ENCODE results near the gene NINL. TPM values are rescaled to one million over a fixed set of nuclear protein-coding genes. Genes with fewer than 3 reads are reported as not detected.

NINL gene
- total RNA-seq, 1 experiment from 2014 or later: 13.6 TPM

- BruUV-seq (replicated peaks): no TSS peak
- Mint-ChIP-seq H3K4me1 (ENCODE audit: low read depth, unreplicated experiment) (peaks cover 48% of the 10 kb centered on the region), H3K27me3 (ENCODE audit: insufficient read depth, unreplicated experiment) (no peaks in the 10 kb centered on the region), H3K9me3 (ENCODE audit: unreplicated experiment) (no peaks in the 10 kb centered on the region), H3K4me3 (ENCODE audit: unreplicated experiment) (no peak overlapping the region), H3K27ac (ENCODE audit: unreplicated experiment) (peak overlapping the region; percentile 68), H3K36me3 (ENCODE audit: insufficient read depth, unreplicated experiment) (peaks cover 14% of the 10 kb centered on the region)
- no peak for TF ChIP-seq CTCF (IDR thresholded peaks at IDR 0.05; ENCODE audit: insufficient read depth in 1 of 2, low read depth in 1 of 2, low read length in 1 of 2, severe bottlenecking in 1 of 2, unreplicated experiment in 1 of 2)
- intact Hi-C loops (cut with micrococcal nuclease; ENCODE audit: unreplicated experiment): loop anchor here (1.0 to 5.0 kb wide), 2 partner anchors 9 to 69 kb away; no protein-coding TSS in a partner anchor
- H3K4me1 ChIP-seq: peaks cover 52% of the 10 kb centered on the region
- no peaks in the 10 kb centered on the region for H3K27me3 ChIP-seq (replicated peaks; ENCODE audit: control insufficient read depth, insufficient read depth, low read length)
- ChIA-PET POLR2A (no interaction called here), CTCF (no interaction called here)
- DNase-seq: no peak
- H3K4me3 ChIP-seq (ENCODE audit: low read depth, low read length): no peak overlapping the region
- H3K9me3 ChIP-seq: no peaks in the 10 kb centered on the region
- no peaks in the 10 kb centered on the region for H3K36me3 ChIP-seq (ENCODE audit: control insufficient read depth, insufficient read depth, low read length)
These were observed 43.7 kb downstream of the NINL start for GRCh38 chr20:25541676-25542075.

- intact Hi-C loops (cut with micrococcal nuclease; ENCODE audit: unreplicated experiment): loop anchor here (5.0 kb wide), 1 partner anchor 68 kb away; no protein-coding TSS in a partner anchor
- peaks cover 34% of the 10 kb centered on the region for H3K4me1 Mint-ChIP-seq (ENCODE audit: low read depth, unreplicated experiment)
- no peaks in the 10 kb centered on the region for H3K9me3 Mint-ChIP-seq (ENCODE audit: unreplicated experiment)
- no peaks in the 10 kb centered on the region for H3K9me3 ChIP-seq
- POLR2A ChIA-PET: no interaction called here
- H3K27ac Mint-ChIP-seq (ENCODE audit: unreplicated experiment): no peak overlapping the region
- CTCF ChIA-PET: interaction anchor here (0.9 to 1.1 kb wide), 2 partner anchors 35 to 54 kb away, joined by 3 read pairs; no protein-coding TSS in a partner anchor
- H3K36me3 Mint-ChIP-seq (ENCODE audit: insufficient read depth, unreplicated experiment): peaks cover 16% of the 10 kb centered on the region
- H3K27me3 Mint-ChIP-seq (ENCODE audit: insufficient read depth, unreplicated experiment): no peaks in the 10 kb centered on the region
- H3K4me3 Mint-ChIP-seq (ENCODE audit: unreplicated experiment): no peak overlapping the region
- H3K4me1 ChIP-seq: peaks cover 37% of the 10 kb centered on the region
- H3K27me3 ChIP-seq (replicated peaks; ENCODE audit: control insufficient read depth, insufficient read depth, low read length): no peaks in the 10 kb centered on the region
- H3K36me3 ChIP-seq (ENCODE audit: control insufficient read depth, insufficient read depth, low read length): no peaks in the 10 kb centered on the region
- peak in 1 of 2 experiments; percentile 16 for TF ChIP-seq CTCF (IDR thresholded peaks at IDR 0.05; ENCODE audit: insufficient read depth in 1 of 2, low read depth in 1 of 2, low read length in 1 of 2, severe bottlenecking in 1 of 2, unreplicated experiment in 1 of 2)
- no peak for DNase-seq
- no TSS peak for BruUV-seq (replicated peaks)
- H3K4me3 ChIP-seq (ENCODE audit: low read depth, low read length): no peak overlapping the region
These were observed 45.3 kb downstream of the NINL start for GRCh38 chr20:25539742-25540672.

GRCh38 chr20:25538838-25539665 lies 46.3 kb downstream of the NINL start:
- DNase-seq: no peak
- BruUV-seq (replicated peaks): no TSS peak
- POLR2A ChIA-PET: no interaction called here
- Mint-ChIP-seq H3K4me3 (ENCODE audit: unreplicated experiment) (no peak overlapping the region), H3K27me3 (ENCODE audit: insufficient read depth, unreplicated experiment) (no peaks in the 10 kb centered on the region), H3K27ac (ENCODE audit: unreplicated experiment) (peak overlapping the region; percentile 71), H3K4me1 (ENCODE audit: low read depth, unreplicated experiment) (peaks cover 25% of the 10 kb centered on the region), H3K9me3 (ENCODE audit: unreplicated experiment) (no peaks in the 10 kb centered on the region), H3K36me3 (ENCODE audit: insufficient read depth, unreplicated experiment) (peaks cover 15% of the 10 kb centered on the region)
- H3K36me3 ChIP-seq (ENCODE audit: control insufficient read depth, insufficient read depth, low read length): no peaks in the 10 kb centered on the region
- H3K9me3 ChIP-seq: no peaks in the 10 kb centered on the region
- CTCF ChIA-PET: no interaction called here
- H3K4me1 ChIP-seq: peaks cover 30% of the 10 kb centered on the region
- no peak for TF ChIP-seq CTCF (IDR thresholded peaks at IDR 0.05; ENCODE audit: insufficient read depth in 1 of 2, low read depth in 1 of 2, low read length in 1 of 2, severe bottlenecking in 1 of 2, unreplicated experiment in 1 of 2)
- no peaks in the 10 kb centered on the region for H3K27me3 ChIP-seq (replicated peaks; ENCODE audit: control insufficient read depth, insufficient read depth, low read length)
- H3K4me3 ChIP-seq (ENCODE audit: low read depth, low read length): no peak overlapping the region
- intact Hi-C loops (cut with micrococcal nuclease; ENCODE audit: unreplicated experiment): no loop called here
